Common myeloid progenitor, CD34-positive (primary cell): ENCODE data around the gene MVD.

Source experiments
- CTCF ChIA-PET: fragments of 350-600 bp; sonication (Branson Sonifier 250); formaldehyde crosslinking; loops from one replicate; lab custom pipeline; 2021; ENCODE audit warnings: antibody characterized with exemption; lab: Charles Lee
- POLR2A ChIA-PET: fragments of 350-600 bp; sonication (Branson Sonifier 250); formaldehyde crosslinking; loops from one replicate; lab custom pipeline; 2021; ENCODE audit warnings: antibody characterized with exemption; lab: Charles Lee
- DNase-seq, 3 donors: peaks; one replicate each; pipeline versions ENCODE4 v3.0.0 to v3.0.0-alpha.2; 2013
- H3K27ac ChIP-seq, 2 experiments: 1 replicate in 1 of 2; 2 replicates in 1 of 2; pipeline ENCODE4 v1.7.0; 2013; ENCODE audit warnings: inconsistent platforms in 2 of 2, low read length in 2 of 2, mild to moderate bottlenecking in 2 of 2, low read depth in 1 of 2, moderate library complexity in 1 of 2; ENCODE audit not compliant: severe bottlenecking in 2 of 2, insufficient read depth in 1 of 2, poor library complexity in 1 of 2
- H3K27me3 ChIP-seq, 5 experiments: replicated peaks in 2 of 5; 1 replicate in 3 of 5; 2 replicates in 2 of 5; pipeline versions ENCODE4 v1.6.1 to v1.7.0; 2013; ENCODE audit warnings: low read length in 4 of 5, mild to moderate bottlenecking in 2 of 5, moderate library complexity in 2 of 5, inconsistent platforms in 1 of 5; ENCODE audit not compliant: insufficient read depth in 5 of 5, control insufficient read depth in 4 of 5
- H3K36me3 ChIP-seq, 4 experiments: 1 replicate in 2 of 4; 2 replicates in 2 of 4; pipeline versions ENCODE4 v1.6.1 to v1.7.0; 2013; ENCODE audit warnings: low read length in 3 of 4, control low read depth in 1 of 4, mild to moderate bottlenecking in 1 of 4; ENCODE audit not compliant: control insufficient read depth in 4 of 4, insufficient read depth in 4 of 4
- H3K4me1 ChIP-seq, 4 experiments: 1 replicate in 3 of 4; 2 replicates in 1 of 4; pipeline versions ENCODE4 v1.6.1 to v1.7.1; 2013; ENCODE audit warnings: low read length in 3 of 4, mild to moderate bottlenecking in 3 of 4, control low read depth in 1 of 4, inconsistent platforms in 1 of 4, moderate library complexity in 1 of 4; ENCODE audit not compliant: control insufficient read depth in 4 of 4, insufficient read depth in 4 of 4; ENCODE audit errors: control extremely low read depth in 1 of 4
- H3K4me3 ChIP-seq, 7 experiments: 1 replicate in 4 of 7; 2 replicates in 3 of 7; pipeline versions ENCODE4 v1.5.1 to v1.7.0; 2013; ENCODE audit warnings: mild to moderate bottlenecking in 7 of 7, low read length in 6 of 7, moderate library complexity in 6 of 7, inconsistent platforms in 2 of 7, low read depth in 2 of 7, control low read depth in 1 of 7; ENCODE audit not compliant: insufficient read depth in 4 of 7, control insufficient read depth in 1 of 7; ENCODE audit errors: extremely low read depth in 1 of 7
- H3K9me3 ChIP-seq, 5 experiments: 1 replicate in 4 of 5; 2 replicates in 1 of 5; pipeline versions ENCODE4 v1.6.1 to v1.7.1; 2013; ENCODE audit warnings: low read length in 4 of 5, mild to moderate bottlenecking in 2 of 5, inconsistent platforms in 1 of 5, low read depth in 1 of 5, moderate library complexity in 1 of 5; ENCODE audit not compliant: control insufficient read depth in 4 of 5, insufficient read depth in 2 of 5; ENCODE audit errors: control extremely low read depth in 1 of 5
- WGBS: methylation state at CpG from one replicate; pipeline ENCODE4 v1.1.5; 2013; ENCODE audit not compliant: insufficient coverage; 5-methylcytosine and 5-hydroxymethylcytosine counted together

MVD gene

GRCh38 chr16:88651989-88652761, 10.7 kb downstream of the MVD start:
- POLR2A ChIA-PET, result no interaction called here

DNA sequence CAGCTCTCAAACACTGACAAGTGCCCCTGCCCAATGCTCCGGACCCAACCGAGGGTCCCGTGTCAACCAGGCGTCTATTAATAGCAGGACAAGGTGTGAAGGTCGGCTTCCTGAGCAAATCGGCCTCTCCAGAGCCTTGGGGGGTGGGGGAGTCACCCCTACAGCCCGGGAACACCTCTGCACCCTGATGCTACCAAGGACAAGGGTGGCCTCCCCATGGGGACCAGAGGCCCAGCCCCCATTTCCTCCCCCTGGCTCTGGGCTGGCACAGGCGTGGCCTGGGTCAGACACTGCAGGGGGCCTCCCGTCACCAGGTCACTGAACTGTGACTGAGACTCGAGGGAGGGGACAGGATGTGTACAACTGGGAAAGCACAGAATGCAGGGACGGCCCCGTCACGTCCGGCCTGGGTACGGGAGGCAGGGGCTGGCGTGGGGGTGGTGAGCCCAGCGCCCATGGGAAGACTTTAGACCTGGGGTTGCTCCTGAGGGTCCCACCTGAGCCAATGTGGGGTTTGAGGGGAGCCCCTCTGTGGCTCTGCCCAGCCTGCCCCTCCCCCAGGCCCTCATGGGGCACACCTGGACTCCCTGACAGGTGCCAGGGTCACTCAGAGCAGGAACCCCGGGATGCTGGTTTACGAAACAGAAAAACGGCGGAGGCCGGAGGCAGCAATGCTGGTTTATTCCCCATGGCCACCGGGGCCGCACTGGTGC, 11.5 kb downstream of the MVD start:
- H3K36me3 ChIP-seq, result peaks cover 0 to 69% (median 20%) of the 10 kb centered on the region in 4 experiments
- CTCF ChIA-PET, result interaction anchor here (1.6 kb wide), 1 partner anchor 13 kb away, joined by 4 read pairs; no protein-coding TSS in a partner anchor
- peaks cover 0 to 42% (median 26%) of the 10 kb centered on the region in 4 experiments for H3K4me1 ChIP-seq
- POLR2A ChIA-PET, result interaction anchor here (0.6 kb wide), 1 partner anchor 34 kb away, joined by 3 read pairs; no protein-coding TSS in a partner anchor
- no peaks in the 10 kb centered on the region for H3K27me3 ChIP-seq
- peak overlapping the region in 1 of 2 experiments; percentile 64 for H3K27ac ChIP-seq
- H3K9me3 ChIP-seq, result no peaks in the 10 kb centered on the region
- H3K4me3 ChIP-seq, result peak overlapping the region in 6 of 7 experiments; percentile 43 to 93 (median 89)
- DNase-seq, result peak in 2 of 3 donors; percentile 55 to 58
- 31% methylated on average over 21 of the region's 24 CpGs for WGBS

More at GRCh38 chr16:88651989-88652761, 10.7 kb downstream of the MVD start:
- DNase-seq, result no peak
- Histone ChIP-seq H3K9me3 (no peaks in the 10 kb centered on the region), H3K4me1 (peaks cover 0 to 42% (median 26%) of the 10 kb centered on the region in 4 experiments), H3K27me3 (no peaks in the 10 kb centered on the region), H3K36me3 (peaks cover 0 to 70% (median 19%) of the 10 kb centered on the region in 4 experiments), H3K4me3 (peak overlapping the region in 1 of 7 experiments; percentile 89), H3K27ac (no peak overlapping the region)
- CTCF ChIA-PET, result interaction anchor here (1.1 to 1.6 kb wide), 2 partner anchors 12 to 20 kb away, joined by 3 to 4 read pairs; no protein-coding TSS in a partner anchor
- WGBS, result 87% methylated on average over 25 of the region's 29 CpGs

- ChIA-PET POLR2A (interaction anchor here (0.6 to 1.4 kb wide), 3 partner anchors 35 to 53 kb away, joined by 3 to 6 read pairs (median 3); no protein-coding TSS in a partner anchor), CTCF (interaction anchor here (1.5 to 1.6 kb wide), 2 partner anchors 13 to 34 kb away, joined by 3 to 4 read pairs; no protein-coding TSS in a partner anchor)
- H3K4me3 ChIP-seq, result peak within 1 kb of the TSS; percentile 72 to 93 (median 89)
- no peaks in the 10 kb centered on the region for H3K9me3 ChIP-seq
- 0% methylated on average over 34 of the region's 41 CpGs for WGBS
- DNase-seq, result peak; percentile 51 to 74 (median 71)
- H3K36me3 ChIP-seq, result peaks cover 0 to 69% (median 19%) of the 10 kb centered on the region in 4 experiments
- H3K27me3 ChIP-seq, result no peaks in the 10 kb centered on the region
- peaks cover 0 to 42% (median 26%) of the 10 kb centered on the region in 4 experiments for H3K4me1 ChIP-seq
- H3K27ac ChIP-seq, result peak within 1 kb of the TSS; percentile 46 to 77
These were observed 12.1 kb downstream of the MVD start, which contains the start of gene CYBA for GRCh38 chr16:88650749-88651275. Gene CYBA (minus strand): TSS chr16:88651053. CDS start chr16:88651013, 40 bp downstream.

DNA sequence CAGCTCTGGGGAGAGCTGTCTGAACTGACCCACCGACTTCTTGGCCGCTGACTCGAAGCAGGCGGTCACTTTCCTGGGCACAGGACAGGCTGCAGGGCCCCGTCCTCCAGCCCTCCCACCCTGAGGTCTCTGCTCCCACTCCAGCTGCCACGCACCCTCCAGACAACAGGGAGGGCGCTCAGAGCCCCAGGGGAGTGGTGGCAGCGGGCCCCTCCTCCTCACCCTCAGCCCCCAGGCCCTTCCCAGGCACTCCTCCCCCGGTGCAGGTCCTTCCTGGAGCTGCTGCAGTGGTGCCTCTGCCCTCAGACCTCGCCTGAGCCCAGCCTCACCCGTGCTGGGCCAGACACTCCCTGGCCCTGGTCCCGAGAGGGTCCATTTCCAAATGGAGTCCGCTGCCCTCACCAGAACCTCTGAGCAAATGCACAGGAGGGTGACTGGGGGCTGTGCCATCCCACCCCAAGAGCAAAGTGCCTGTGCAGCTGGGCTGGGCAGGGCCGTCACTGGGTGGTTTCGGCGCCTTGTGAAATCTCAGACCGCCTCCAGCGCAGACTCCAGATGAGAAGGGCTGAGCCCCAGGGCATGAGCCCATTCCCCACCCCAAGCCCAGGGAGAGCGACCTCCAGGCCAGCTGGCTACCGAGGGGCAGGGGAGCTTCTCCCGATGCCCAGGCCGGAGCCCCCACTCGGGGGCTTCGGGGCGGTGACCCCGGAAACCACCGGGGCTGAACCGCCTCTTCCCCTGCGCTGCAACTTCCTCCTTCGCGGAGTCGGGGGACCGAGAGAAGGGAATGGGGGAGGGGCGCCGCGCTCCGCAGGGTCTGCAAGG, 12.8 kb downstream of the MVD start:
- Histone ChIP-seq H3K36me3 (peaks cover 3 to 69% (median 19%) of the 10 kb centered on the region in 4 experiments), H3K27me3 (no peaks in the 10 kb centered on the region), H3K4me1 (peaks cover 0 to 42% (median 26%) of the 10 kb centered on the region in 4 experiments), H3K4me3 (peak overlapping the region; percentile 72 to 93 (median 89)), H3K9me3 (no peaks in the 10 kb centered on the region), H3K27ac (peak overlapping the region; percentile 46 to 77)
- ChIA-PET CTCF (interaction anchor here (0.5 to 1.6 kb wide), 4 partner anchors 11 to 1259 kb away, joined by 3 to 4 read pairs (median 3); partner anchors contain the start of gene IL17C), POLR2A (interaction anchor here (0.9 to 1.4 kb wide), 2 partner anchors 51 to 54 kb away, joined by 3 to 6 read pairs; no protein-coding TSS in a partner anchor)
- 13% methylated on average over 25 of the region's 37 CpGs for WGBS
- peak in 2 of 3 donors; percentile 55 to 65 for DNase-seq

DNA sequence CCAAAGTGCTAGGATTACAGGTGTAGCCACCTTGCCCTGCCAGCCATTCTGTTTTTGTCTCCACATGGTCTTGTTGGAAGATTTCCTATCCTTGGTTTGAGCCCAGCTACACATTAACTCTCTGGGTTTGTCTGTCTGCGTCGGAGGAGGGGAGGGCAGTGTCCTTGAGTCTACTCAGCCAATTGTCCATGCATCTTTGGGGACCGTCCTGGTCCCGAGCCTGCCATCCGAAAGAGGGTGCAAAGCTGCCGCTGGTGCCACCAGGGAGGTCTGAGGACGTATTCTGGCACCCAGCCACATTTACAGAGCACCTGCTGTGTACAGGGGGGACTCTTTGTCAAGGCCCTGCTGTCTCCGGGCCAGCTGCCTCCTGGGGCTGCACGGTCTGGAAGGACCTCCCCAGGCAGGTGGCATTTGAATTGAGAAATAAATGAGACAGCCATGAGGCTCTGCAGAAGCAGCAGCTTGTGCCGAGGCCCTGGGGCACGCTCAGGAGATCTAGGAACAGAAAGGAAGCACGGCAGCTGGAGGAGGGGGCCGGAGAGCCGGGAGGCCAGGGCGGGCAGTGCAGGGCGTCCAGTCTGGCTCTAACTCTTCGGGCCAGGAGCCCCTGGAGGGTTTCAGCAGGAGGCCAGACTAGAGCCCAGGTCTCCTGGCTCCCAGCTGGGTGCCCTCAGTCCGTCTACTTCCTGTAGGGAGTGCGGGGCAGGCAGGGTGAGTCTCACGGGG, 13.5 kb downstream of the MVD start:
- peaks cover 0 to 42% (median 26%) of the 10 kb centered on the region in 4 experiments for H3K4me1 ChIP-seq
- no peak for DNase-seq
- H3K36me3 ChIP-seq, result peaks cover 5 to 66% (median 17%) of the 10 kb centered on the region in 4 experiments
- no peaks in the 10 kb centered on the region for H3K27me3 ChIP-seq
- H3K9me3 ChIP-seq, result no peaks in the 10 kb centered on the region
- peak overlapping the region in 1 of 2 experiments; percentile 77 for H3K27ac ChIP-seq
- ChIA-PET CTCF (interaction anchor here (0.5 to 1.6 kb wide), 6 partner anchors 11 to 1260 kb away, joined by 3 to 4 read pairs (median 3); partner anchors contain the start of gene IL17C), POLR2A (interaction anchor here (0.9 to 1.4 kb wide), 2 partner anchors 52 to 54 kb away, joined by 3 to 6 read pairs; no protein-coding TSS in a partner anchor)
- H3K4me3 ChIP-seq, result peak overlapping the region in 6 of 7 experiments; percentile 77 to 93 (median 89)
- 92% methylated on average over 19 of the region's 20 CpGs for WGBS
